Occipital lobe (tissue), 2 donors: ENCODE measurements around the gene MRTFA. TPM values are rescaled to one million over a fixed set of nuclear protein-coding genes. Genes with fewer than 3 reads are reported as not detected.
"Not testable (repeated sequence)": the region's sequence is repeated elsewhere in the genome, so short reads cannot be mapped to it uniquely, and the experiment has no call there.

Source experiments
- DNase-seq: peaks from one replicate; lab custom pipeline; 2025; lab: John Stamatoyannopoulos, UW
- total RNA-seq: library from RNA; depleted of rRNA; stranded (reverse); fragments of >200 nt; gene quantifications from one replicate; pipeline ENCODE4 v1.2.3, GENCODE V29; 2014

MRTFA gene
- total RNA-seq, 1 donor from 2014 or later = 33.4 TPM

DNA sequence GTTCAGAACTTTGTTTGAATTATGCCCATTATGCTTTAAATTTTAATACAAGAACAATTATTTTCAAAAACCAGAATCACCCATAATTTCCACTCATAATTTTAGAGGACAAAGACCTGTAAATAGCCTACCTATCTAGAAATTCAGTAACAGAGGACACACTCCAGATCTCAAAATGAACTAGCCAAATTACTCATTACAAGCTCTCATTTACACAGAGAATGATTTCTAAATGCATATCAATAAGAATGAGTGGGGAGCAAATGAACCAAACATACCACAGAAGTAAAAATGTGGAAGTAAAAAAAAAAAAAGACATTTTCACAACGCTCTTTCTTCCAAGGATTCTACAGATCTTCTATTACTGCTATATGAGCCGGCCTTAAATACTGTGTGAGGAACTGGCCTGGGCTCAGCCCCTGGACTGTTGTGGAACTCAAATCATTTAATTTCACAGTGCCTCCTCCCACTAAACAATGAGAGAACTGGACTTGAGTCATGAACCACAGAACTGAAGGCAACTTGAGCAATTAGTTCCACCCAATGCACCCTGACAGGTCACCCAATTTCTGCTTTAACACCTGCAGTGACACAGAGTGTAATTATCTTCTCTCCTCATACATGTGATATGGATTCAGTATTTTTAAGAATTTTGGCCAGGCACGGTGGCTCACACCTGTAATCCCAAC, 8.0 kb downstream of the MRTFA start:
- DNase-seq = no peak

DNA sequence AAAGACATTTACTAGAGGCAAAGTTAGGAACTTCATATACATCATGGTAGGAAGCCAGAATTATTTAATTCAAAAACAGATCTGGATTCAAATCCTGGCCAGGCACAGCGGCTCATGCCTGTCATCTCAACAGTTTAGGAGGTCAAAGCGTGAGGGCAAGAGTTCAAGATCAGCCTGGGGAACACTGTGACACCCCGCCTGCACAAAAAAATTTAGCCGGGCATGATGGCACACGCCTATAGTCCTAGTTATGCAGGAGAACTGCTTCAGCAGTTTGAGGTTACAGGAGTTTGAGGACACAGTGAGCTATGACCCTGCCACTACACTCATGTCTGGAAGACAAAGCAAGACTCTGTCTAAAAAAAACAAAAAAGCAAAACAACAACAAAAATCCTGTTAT, 8.9 kb downstream of the MRTFA start:
- DNase-seq = no peak

DNA sequence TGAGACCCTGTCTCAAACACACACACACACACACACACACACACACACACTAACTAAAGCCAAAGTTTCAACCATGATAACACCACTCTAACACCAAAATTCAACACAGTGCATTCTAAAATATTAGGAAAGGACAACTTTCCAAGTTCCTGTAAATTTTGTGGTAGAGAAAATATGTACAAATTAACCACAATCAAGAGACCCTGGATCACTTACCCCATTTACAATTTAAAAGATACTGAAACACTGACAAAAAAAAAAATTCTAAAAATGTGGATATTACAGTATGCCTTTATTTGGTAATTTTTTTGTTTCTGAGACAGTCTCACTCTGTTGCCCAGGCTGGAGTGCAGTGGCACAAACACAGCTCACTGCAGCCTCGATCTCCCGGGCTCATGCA, 9.7 kb downstream of the MRTFA start:
- DNase-seq = no peak

DNA sequence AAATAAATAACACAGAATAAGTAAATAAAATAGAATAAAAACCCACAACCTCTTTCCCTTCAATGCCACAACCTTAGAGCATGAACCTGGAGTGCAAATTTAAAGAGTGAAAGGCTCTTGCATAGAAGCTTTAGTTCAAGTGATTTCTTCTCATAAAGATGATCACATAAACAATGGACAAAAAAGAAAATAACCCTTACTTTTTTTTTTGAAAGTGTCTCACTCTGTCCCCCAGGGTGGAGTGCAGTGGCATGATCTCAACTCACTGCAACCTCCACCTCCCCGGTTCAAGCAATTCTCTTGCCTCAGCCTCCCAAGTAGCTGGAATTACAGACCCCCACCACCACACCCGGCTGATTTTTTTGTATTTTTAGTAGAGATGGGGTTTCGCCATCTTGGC, 10.7 kb downstream of the MRTFA start:
- not testable (repeated sequence) for DNase-seq

DNA sequence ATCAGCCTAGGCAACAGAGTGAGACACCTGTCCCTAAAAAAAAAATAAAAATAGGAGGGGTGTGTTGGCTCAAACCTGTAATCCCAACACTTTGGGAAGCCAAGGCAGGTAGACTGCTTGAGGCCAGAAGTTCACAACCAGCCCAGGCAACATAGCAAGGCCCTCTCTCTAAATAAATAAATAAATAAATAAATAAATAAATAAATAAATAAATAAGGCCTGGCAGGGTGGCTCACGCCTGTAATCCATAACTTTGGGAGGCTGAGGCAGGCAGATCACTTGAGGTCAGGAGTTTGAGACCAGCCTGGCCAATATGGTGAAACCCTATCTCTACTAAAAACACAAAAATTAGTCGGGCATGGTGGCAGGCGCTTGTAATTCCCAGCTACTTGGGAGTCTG, 11.2 kb downstream of the MRTFA start:
- not testable (repeated sequence) for DNase-seq

DNA sequence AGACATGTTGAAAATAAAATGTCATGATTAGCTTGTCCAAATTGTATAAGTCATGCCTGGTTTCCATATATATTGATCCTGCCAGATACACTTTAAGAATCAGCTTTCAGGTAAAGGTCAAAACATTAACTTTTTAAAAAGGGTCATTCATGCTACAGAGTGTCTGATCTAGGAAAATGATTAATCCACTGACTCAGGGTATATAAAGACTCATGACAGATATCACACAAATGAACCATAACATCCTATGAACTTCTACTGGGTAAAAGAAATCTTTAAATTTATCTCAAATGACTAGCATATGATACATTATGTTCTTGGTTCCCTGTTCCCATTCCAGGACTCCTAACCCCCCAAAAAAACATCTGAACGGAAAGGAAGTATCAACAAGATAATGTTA, 11.7 kb downstream of the MRTFA start:
- no peak for DNase-seq

DNA sequence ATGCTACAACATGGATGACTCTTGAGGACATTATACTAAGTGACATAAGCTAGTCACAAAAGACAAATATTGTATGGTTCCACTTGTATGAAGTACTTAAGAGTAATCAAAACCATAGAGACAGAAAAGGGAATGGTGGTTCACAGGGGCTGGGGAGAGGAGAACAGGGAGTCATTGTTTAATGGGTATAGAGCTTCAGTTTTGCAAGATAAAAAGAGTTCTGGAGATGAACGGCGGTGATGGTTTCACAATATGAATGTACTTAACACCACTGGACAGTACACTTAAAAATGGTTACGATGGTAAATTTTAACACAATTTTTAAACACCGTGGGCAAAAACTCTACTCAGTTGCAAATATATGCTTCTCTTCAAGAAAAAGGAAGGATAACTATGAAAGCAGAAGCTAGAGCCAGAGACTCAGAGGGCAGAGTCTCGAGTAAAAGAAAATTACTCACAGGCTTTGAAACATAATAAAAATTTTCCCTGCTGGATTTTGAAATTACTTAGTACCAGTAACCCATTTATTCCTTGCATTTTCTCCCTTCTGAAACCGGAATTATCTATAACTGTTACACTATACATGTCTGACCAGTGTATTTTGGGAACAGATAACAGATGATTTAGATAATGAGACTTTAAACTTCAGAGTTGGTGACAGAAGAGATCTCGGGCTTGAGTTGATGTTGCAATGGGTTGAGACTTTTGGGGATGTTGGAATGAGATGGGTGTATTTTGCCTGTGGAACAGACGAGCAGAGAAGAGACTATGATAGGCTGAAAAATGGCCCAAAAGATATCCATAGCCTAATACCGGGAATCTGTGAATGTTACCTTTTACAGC, 15.0 kb downstream of the MRTFA start:
- DNase-seq = no peak

DNA sequence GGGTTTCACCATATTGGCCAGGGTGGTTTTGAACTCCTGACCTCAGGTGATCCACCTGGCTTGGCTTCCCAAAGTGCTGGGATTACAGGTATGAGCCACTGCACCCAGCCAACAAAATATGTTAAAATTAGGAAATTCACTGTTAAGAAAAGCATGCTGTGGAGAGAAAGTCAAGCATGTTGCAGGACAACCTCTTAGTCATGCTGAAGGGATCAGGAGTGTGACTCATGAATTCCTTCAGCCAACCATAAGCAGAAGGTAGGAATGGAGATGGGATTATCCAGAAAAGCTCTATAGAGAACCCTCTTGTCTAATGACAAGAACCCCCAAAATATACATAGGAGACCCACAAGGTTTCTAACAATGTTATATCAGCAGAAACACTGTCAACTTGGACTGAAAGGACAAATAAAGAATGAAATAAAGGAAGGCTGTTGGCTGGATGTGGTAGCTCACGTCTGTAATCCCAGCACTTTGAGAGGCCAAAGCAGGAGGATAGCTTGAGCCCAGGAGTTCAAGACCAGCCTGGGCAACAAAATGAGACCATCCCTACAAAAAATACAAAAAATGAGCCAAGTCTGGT, 16.0 kb downstream of the MRTFA start:
- no peak for DNase-seq

DNA sequence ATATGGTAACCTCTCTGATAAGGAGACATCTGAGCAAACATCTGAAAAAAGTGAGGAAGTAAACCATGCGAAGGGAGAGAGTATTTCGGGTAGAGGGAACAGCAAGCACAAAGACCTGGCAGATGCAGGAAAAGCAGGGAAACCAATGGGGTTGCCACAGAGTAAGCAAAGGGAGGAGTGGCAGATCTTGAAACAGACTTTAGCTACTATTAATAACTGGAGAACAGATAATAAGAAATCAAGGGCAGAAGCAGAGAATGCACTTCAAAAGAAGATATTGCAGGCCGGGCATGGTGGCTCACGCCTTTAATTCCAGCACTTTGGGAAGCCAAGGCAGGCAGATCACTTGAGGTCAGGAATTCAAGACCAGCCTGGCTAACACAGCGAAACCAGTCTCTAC, 18.1 kb downstream of the MRTFA start:
- no peak for DNase-seq

DNA sequence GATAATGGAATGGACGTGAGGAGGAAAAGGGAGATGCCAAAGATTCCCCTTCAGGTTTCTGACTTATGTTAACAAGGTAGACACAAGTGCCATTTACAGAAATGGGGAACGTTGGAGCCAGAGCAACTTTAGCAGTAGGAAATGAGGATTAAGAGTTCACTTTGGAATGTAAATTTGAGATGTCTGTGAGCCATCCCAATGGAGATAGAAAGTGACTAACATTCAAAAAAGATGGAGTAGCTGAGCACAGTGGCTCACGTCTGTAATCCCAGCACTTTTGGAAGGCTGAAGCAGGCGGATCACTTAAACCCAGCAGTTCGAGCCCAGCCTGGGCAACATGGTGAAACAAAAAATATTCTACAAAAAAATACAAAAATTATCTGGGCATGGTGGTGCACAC, 19.9 kb downstream of the MRTFA start:
- DNase-seq = no peak

DNA sequence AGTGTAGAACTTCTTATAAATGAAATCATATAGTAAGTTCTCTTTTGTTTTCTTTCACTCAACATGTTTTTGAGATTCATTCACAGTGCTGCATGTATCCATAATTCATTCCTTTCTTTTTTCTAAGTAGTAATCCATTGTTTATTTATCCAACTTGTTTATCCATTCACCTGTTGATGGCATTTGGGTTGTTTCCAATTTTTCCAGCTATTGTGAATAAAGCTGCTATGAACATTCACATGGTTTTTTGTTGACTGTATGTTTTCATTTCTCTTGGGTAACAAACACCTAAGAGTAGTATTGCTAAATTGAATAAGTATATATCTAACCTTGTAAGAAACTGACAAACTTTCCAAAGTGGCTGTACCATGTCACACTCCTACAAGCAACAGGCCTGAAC, 23.5 kb downstream of the MRTFA start:
- DNase-seq = no peak

DNA sequence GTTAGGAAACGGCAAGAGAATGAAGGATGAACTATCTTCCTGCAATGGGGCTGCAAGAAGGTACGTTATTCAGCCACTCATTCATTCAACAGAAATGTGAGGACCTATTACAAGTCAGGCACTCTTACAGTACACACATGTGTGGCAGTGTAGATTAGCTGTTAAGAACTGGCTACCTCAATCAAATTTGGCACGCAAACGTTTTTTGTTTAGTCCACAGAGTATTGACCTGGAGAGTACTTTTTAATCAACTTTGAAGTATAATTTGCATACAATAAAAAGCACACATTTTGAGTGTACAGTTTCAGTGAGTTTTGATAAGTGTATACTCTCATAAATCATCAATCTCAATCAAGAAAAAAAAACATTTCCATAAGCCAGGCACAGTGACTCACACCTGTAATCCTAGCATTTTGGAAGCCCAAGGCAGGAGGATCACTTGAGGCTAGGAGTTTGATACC, 24.2 kb downstream of the MRTFA start:
- no peak for DNase-seq

DNA sequence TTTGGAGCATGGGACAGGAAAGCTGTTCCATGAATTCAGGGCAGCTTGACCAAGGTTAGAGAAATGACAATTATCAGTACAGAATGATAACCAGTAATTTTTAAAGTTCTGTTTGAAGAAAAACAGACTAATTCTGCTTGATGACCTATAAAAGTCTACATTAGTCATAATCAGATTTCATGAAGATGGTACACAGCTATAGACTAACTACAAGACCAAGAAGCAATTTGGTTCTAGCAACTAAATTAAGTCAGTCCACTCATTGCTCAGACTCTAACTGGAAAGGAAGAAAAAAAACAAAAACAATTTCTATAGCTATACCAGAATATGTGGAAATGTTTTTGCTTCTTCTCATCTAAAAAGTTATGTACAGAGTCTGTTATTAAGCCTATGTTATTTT, 24.9 kb downstream of the MRTFA start:
- DNase-seq = no peak

DNA sequence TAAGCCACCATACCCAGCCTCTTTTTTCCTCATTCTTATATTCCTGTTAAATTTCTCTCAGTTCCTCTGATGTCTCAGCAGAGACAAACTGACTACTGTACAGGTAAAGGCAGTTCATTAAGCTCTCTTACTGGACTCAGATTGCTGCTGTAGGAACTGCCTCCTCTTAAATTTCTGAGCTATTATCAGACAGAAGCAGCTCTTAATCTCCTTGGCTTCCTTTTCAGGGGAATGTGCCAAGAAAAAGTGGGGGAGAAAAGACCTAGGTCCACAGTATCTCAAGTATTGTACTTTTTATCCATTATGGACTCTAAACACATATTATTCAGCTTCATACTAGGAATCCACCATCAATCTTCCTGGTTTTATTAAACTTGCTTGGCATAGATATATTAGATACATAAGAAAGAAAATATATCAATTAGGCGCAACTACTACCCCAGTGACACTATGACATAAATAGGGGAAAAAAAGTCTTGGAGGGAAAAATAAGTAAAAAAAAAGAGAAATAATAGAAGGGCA, 26.1 kb downstream of the MRTFA start:
- no peak for DNase-seq

DNA sequence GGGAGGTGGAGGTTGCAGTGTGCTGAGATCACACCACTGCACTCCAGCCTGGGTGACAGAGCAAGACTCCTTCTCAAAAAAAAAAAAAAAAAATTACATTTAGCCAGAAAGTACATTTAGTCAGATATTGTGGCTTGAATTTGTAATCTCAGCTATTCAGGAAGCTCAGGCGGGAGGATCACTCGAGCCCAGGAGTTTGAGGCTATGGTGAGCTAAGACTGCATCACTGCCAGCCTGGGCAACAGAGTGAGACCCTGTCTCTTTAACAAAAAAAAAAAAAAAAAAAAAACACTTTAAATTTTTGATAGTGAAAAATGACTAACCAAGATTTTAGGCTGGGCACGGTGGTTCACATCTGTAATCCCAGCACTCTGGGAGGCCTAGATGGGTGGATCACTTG, 27.3 kb downstream of the MRTFA start:
- DNase-seq = no peak

DNA sequence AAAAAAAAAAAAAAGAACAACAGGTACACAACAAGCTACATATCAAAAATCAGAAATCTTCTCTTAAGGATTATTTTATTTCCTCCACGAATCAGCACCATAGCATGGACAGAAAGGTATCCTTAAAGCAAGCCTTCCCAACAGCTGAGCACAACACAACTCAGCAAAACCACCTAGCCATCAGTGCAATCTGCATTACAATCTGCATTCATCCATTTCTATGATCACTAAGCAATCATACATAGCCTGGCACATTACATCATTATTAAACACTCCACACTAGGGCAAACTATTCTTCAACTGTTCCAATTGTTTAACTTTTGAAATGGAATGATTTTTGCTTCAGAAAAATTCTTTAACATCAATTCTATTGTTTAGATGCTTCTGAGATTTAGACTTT, 29.0 kb downstream of the MRTFA start:
- no peak for DNase-seq

DNA sequence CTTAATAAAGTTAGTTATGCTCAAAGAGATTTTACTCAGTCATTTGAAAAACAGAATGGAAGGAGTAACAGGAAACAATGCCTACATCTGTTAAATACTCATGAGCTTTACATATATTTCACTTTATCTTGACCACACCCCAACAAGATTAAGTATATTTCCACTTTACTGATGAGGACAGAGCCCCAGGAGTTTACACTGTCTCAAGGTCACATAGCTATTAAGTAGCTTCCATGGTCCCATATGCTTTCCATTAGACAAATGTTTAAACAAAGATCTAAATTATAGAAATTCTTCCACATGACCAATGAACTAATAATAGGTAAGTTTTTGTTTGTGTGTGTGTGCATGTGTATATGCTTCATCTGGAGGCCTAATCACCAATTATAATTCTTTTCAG, 30.2 kb downstream of the MRTFA start:
- DNase-seq = no peak

DNA sequence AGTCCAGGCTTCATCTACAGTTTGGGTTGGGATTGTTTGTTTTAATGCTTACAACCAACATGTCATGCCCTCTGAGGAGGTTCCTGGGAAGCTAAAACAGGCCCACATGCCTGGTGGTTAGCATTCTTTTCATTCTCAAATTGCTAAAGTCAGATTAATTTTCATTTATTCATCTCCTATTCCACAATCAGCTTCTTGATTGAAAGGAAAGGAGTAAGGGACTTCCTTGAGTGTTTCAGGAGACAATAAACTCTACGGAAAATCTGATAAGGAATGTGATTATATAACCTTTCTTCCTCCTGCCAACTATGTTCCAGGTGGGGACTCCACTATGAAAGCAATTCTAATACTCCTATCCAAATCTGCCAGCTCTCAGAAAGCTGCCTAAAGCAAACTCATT, 30.8 kb downstream of the MRTFA start:
- no peak for DNase-seq

DNA sequence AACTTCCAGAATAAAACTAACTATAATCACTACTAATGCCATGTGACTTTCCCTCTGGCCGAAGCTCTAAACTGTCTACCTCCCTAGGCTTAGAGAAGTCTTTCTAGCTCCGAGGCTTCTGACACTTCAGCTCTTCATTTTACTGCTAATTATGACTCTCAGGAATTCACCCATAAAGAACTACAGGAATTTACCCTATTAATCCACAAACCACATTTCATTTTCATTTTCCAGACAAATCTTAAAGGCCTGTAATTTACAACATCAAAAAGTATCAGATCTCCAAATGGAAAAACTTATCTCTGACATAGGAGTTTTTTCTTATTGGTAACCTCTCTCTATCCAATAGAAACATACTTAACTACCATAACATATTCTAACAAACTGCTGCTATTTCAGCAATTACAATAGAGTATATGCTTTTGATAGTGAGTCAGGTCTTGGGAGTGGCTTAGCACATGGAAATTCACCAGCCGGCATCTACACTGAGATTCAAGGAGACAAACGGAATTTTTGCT, 33.4 kb downstream of the MRTFA start:
- DNase-seq = no peak

DNA sequence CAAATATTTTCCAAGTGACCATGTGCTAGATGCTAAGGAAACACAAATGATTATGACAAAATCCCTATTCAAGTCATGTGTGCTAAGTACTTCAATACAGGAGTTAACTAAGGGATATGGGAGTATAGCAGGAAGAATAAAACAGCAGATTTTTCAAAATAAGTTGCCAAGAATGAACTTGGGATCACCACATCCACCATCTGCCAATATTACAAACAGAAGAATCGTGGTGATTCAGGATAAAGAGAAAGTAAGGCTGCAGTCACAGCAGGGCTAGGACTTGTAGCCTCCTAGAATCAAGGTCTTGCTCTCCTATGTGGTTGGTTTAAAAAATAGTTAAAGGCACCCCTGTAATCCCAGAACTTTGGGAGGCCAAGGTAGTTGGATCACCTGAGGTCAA, 34.3 kb downstream of the MRTFA start:
- no peak for DNase-seq

DNA sequence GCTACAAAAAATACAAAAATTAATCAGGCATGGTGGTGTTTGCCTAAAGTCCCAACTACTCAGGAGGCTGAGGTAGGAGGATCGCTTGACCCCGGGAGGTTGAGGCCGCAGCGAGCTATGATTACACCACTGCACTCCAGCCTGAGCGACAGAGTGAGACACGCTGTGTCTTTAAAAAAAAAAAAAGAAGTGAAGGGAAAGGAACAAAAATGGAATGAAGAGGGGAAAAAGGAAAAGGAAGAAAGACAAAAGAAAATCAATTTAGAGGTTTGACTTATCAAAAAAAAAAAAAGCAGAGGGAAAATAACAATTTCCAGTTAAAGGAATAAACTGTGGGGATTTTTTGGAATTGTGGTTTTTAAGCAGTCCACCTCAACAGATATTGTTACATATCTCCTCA, 36.8 kb downstream of the MRTFA start:
- no peak for DNase-seq

DNA sequence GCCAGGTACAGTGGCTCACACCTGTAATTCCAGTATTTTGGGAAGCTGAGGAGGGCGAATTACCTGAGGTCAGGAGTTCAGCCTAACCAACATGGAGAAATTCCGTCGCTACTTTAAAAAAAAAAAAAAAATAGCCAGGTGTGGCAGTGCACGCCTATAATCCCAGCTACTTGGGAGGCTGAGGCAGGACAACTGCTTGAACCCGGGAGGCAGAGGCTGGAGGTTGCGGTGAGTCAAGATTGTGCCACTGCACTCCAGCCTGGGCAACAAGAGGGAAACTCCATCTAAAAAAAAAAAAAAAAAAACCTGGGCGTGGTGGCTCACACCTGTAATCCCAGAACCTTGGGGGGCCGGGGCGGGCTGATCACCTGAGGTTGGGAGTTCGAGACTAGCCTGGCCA, 37.8 kb downstream of the MRTFA start:
- not testable (repeated sequence) for DNase-seq
